ENCODE results near the gene SUPT7L. TPM values are rescaled to one million over a fixed set of nuclear protein-coding genes. Genes with fewer than 3 reads are reported as not detected.

The SUPT7L gene, protein sequence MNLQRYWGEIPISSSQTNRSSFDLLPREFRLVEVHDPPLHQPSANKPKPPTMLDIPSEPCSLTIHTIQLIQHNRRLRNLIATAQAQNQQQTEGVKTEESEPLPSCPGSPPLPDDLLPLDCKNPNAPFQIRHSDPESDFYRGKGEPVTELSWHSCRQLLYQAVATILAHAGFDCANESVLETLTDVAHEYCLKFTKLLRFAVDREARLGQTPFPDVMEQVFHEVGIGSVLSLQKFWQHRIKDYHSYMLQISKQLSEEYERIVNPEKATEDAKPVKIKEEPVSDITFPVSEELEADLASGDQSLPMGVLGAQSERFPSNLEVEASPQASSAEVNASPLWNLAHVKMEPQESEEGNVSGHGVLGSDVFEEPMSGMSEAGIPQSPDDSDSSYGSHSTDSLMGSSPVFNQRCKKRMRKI
- total RNA-seq: 10 to 100 TPM; 28.2 to 46.2 (median 40.2) TPM

DNA sequence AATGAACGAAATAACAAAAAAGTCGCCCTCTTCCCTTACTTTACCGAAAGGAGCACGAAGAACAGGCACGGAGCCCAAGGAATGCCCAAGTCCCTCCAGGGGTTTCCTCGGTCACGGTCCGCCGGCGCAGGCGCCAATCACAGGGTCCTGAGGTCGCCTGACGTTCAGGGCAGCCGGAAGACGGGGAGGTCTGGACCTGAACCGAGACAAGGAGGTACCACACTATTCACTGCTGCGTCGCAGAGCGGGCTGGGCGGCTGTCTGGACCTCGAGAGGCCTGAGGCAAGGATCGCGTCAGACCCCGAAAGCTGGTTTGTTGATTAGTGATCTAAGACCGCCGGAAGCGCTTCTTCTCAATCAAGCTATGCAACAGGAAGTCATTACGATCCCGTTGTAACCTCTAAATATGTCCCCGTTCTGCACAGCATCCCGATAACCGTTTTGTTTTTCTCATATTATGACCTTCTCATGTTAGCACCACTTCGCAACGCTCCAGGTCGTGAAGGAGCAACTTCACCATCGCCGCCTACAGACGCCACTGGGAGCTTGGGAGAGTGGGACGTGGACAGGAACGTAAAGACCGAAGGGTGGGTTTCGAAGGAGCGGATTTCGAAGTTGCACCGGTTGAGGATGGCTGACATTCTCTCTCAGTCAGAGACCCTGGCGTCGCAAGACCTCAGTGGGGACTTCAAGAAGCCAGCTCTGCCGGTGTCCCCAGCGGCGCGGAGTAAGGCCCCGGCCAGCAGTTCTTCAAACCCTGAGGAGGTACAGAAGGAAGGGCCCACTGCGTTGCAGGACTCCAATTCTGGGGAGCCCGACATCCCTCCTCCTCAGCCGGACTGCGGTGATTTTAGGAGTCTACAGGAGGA is at the start of gene SUPT7L, which contains the start of gene SLC4A1AP:
TSS of gene SUPT7L (minus strand) at position 330 of the 869 bp plus-strand sequence. CDS start 1,422 bp downstream, outside the sequence.
TSS of gene SLC4A1AP (plus strand) at position 605 of the 869 bp plus-strand sequence. CDS start at position 631, 26 bp downstream.
- Histone ChIP-seq H3K36me3 (peaks cover 0 to 43% (median 1%) of the 10 kb centered on the region in 3 donors), H3K27me3 (no peaks in the 10 kb centered on the region), H3K9me3 (no peaks in the 10 kb centered on the region), H3K4me1 (peaks cover 0 to 24% (median 8%) of the 10 kb centered on the region in 4 donors), H3K27ac (peak within 1 kb of the TSS; percentile 82 to 96 (median 86)), H3K4me3 (peak within 1 kb of the TSS; percentile 67 to 90 (median 71))
- peak in 1 of 2 donors; percentile 45 for TF ChIP-seq POLR2A (IDR thresholded peaks at IDR 0.05)
- TF ChIP-seq, protein P1, sequence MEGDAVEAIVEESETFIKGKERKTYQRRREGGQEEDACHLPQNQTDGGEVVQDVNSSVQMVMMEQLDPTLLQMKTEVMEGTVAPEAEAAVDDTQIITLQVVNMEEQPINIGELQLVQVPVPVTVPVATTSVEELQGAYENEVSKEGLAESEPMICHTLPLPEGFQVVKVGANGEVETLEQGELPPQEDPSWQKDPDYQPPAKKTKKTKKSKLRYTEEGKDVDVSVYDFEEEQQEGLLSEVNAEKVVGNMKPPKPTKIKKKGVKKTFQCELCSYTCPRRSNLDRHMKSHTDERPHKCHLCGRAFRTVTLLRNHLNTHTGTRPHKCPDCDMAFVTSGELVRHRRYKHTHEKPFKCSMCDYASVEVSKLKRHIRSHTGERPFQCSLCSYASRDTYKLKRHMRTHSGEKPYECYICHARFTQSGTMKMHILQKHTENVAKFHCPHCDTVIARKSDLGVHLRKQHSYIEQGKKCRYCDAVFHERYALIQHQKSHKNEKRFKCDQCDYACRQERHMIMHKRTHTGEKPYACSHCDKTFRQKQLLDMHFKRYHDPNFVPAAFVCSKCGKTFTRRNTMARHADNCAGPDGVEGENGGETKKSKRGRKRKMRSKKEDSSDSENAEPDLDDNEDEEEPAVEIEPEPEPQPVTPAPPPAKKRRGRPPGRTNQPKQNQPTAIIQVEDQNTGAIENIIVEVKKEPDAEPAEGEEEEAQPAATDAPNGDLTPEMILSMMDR (IDR thresholded peaks at IDR 0.05): no peak
- DNase-seq: peak; percentile 66 to 82 (median 78)

DNA sequence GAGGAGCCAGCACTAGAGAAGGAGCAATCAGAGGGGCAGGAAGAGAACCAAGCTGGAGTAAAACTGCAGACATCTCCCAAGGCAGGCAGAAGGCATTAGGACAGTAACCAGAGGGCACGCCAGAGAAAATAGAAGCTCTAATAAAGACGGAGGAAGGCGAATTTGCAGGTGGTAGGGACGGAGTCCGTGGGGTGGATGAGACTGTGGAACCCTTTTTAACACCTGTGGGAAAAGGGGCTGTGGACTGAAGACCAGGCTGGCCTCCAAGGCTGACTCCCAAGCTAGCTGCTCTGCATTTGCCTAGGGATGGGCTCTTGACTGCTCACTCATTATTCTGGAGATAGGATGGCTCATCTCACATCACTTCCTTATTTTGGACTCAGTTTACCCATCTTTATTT is 49.8 kb upstream of the SUPT7L start:
- no peak overlapping the region for H3K27ac ChIP-seq
- H3K27me3 ChIP-seq: no peaks in the 10 kb centered on the region
- no peak overlapping the region for H3K4me3 ChIP-seq
- peaks cover 0 to 13% (median 5%) of the 10 kb centered on the region in 4 donors for H3K4me1 ChIP-seq
- DNase-seq: no peak
- no peaks in the 10 kb centered on the region for H3K36me3 ChIP-seq
- no peaks in the 10 kb centered on the region for H3K9me3 ChIP-seq
- TF ChIP-seq, protein P1 (IDR thresholded peaks at IDR 0.05): no peak
- no peak for TF ChIP-seq POLR2A (IDR thresholded peaks at IDR 0.05)

DNA sequence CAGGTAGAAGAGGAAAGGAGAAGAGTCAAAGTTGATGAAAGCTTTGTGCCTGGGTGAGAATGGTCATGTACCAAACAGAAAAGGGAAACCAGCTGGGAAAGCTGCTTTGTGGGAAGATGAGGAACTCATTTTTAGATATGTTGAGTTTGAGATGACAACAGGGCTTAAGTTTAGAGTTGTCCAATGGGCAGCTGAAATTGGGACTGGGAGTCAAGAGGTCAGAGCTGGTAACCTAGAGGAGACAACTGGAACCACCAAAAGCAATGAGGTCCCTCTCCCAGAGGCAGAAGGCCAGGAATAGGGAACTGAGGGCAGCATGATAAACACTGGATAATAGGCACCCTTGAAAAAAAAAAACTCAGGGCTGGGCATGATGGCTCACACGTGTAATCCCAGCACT is 49.1 kb upstream of the SUPT7L start:
- no peak overlapping the region for H3K27ac ChIP-seq
- peaks cover 0 to 13% (median 5%) of the 10 kb centered on the region in 4 donors for H3K4me1 ChIP-seq
- H3K36me3 ChIP-seq: no peaks in the 10 kb centered on the region
- H3K27me3 ChIP-seq: no peaks in the 10 kb centered on the region
- no peak overlapping the region for H3K4me3 ChIP-seq
- DNase-seq: no peak
- H3K9me3 ChIP-seq: no peaks in the 10 kb centered on the region
- TF ChIP-seq, protein P1 (IDR thresholded peaks at IDR 0.05): no peak
- no peak for TF ChIP-seq POLR2A (IDR thresholded peaks at IDR 0.05)

DNA sequence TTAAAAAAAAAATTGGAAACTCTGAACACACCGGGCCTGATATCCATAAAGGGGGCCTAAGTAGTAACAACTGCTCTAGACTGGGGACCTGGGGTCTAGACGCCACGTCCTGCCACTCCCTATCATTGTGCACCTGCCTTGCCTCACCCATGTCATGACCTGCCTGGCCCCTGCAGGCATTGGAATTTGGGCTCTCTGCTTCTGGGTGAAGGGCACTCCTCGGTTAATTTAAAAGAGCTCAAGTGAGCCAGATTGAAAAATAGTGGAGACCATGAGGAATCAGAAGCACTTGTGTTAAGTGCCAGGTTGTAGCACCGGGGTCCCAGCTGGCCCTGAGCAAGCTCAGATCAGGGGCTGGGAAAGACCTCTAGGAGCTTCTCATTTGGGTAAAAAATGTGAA is 48.4 kb upstream of the SUPT7L start:
- Histone ChIP-seq H3K9me3 (no peaks in the 10 kb centered on the region), H3K4me1 (peaks cover 0 to 13% (median 5%) of the 10 kb centered on the region in 4 donors), H3K27me3 (no peaks in the 10 kb centered on the region), H3K36me3 (no peaks in the 10 kb centered on the region), H3K27ac (no peak overlapping the region), H3K4me3 (no peak overlapping the region)
- DNase-seq: no peak
- TF ChIP-seq, protein P1 (IDR thresholded peaks at IDR 0.05): no peak
- no peak for TF ChIP-seq POLR2A (IDR thresholded peaks at IDR 0.05)

DNA sequence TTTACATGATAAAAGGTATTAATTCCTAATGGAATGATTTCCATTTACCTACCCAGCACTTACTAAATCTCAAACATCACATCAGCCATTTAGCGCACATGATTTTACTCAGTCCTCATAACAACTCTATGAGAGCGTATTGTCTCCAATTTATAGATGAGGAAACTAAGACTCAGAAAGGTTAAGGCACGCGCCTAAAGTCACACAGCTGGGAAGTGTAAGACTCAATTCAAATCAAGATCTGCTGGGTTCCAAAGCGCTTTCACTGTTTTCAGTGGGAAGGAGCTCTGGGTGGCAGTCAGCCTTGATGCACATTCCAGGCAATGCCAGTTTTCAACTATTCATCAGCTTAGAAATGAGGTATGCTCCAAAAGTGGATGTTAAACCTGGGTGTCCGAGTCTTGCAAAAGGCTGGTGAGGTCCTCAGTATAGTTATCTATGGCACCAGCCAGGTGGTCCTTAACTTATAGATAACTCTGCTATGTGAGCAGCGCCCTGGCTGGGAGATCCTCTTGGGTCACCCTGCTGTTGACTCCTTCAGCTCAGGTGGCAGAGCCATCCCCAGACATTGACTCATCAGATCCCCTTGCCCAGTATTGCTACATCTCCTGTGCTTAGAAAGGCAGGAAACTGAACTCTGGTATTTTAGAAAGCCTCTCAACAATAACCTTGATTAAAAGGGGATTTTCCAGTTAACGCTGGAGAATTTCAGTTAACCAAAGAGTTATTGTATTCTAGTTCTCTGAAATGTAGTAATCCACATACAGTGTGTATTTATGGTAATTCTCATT is 47.4 kb upstream of the SUPT7L start:
- H3K4me3 ChIP-seq: no peak overlapping the region
- H3K36me3 ChIP-seq: no peaks in the 10 kb centered on the region
- H3K4me1 ChIP-seq: peaks cover 0 to 9% (median 3%) of the 10 kb centered on the region in 4 donors
- H3K9me3 ChIP-seq: no peaks in the 10 kb centered on the region
- no peaks in the 10 kb centered on the region for H3K27me3 ChIP-seq
- H3K27ac ChIP-seq: no peak overlapping the region
- DNase-seq: no peak
- TF ChIP-seq, protein P1 (IDR thresholded peaks at IDR 0.05): no peak
- TF ChIP-seq POLR2A (IDR thresholded peaks at IDR 0.05): no peak
